Measurements from ENCODE around the gene EHMT2.

The EHMT2 gene

DNA sequence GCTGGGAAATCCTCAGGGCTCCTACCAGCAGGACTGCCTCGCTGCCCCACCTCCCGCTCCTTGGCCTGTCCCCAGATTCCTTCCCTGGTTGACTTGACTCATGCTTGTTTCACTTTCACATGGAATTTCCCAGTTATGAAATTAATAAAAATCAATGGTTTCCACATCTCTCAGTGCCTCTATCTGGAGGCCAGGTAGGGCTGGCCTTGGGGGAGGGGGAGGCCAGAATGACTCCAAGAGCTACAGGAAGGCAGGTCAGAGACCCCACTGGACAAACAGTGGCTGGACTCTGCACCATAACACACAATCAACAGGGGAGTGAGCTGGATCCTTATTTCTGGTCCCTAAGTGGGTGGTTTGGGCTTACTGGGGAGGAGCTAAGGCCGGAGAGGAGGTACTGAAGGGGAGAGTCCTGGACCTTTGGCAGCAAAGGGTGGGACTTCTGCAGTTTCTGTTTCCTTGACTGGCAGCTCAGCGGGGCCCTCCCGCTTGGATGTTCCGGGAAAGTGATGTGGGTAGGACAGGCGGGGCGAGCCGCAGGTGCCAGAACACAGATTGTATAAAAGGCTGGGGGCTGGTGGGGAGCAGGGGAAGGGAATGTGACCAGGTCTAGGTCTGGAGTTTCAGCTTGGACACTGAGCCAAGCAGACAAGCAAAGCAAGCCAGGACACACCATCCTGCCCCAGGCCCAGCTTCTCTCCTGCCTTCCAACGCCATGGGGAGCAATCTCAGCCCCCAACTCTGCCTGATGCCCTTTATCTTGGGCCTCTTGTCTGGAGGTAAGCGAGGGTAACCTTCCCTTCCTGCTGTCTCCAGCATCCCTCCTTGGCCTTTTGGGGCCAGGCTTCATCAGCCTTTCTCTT, 48.2 kb upstream of the EHMT2 start, which contains the start of gene CFB:
CFB (plus strand) TSS at position 589 of the 863 bp plus-strand sequence; CDS start at position 716, 127 bp downstream.
- no peak for DNase-seq (ENCODE audit: low read depth in 1 of 2, low spot score in 1 of 2)
- TF ChIP-seq, protein P1, sequence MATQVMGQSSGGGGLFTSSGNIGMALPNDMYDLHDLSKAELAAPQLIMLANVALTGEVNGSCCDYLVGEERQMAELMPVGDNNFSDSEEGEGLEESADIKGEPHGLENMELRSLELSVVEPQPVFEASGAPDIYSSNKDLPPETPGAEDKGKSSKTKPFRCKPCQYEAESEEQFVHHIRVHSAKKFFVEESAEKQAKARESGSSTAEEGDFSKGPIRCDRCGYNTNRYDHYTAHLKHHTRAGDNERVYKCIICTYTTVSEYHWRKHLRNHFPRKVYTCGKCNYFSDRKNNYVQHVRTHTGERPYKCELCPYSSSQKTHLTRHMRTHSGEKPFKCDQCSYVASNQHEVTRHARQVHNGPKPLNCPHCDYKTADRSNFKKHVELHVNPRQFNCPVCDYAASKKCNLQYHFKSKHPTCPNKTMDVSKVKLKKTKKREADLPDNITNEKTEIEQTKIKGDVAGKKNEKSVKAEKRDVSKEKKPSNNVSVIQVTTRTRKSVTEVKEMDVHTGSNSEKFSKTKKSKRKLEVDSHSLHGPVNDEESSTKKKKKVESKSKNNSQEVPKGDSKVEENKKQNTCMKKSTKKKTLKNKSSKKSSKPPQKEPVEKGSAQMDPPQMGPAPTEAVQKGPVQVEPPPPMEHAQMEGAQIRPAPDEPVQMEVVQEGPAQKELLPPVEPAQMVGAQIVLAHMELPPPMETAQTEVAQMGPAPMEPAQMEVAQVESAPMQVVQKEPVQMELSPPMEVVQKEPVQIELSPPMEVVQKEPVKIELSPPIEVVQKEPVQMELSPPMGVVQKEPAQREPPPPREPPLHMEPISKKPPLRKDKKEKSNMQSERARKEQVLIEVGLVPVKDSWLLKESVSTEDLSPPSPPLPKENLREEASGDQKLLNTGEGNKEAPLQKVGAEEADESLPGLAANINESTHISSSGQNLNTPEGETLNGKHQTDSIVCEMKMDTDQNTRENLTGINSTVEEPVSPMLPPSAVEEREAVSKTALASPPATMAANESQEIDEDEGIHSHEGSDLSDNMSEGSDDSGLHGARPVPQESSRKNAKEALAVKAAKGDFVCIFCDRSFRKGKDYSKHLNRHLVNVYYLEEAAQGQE (IDR thresholded peaks at IDR 0.05; ENCODE audit: insufficient replicate concordance, low read depth), result no peak
- TF ChIP-seq, protein P2, sequence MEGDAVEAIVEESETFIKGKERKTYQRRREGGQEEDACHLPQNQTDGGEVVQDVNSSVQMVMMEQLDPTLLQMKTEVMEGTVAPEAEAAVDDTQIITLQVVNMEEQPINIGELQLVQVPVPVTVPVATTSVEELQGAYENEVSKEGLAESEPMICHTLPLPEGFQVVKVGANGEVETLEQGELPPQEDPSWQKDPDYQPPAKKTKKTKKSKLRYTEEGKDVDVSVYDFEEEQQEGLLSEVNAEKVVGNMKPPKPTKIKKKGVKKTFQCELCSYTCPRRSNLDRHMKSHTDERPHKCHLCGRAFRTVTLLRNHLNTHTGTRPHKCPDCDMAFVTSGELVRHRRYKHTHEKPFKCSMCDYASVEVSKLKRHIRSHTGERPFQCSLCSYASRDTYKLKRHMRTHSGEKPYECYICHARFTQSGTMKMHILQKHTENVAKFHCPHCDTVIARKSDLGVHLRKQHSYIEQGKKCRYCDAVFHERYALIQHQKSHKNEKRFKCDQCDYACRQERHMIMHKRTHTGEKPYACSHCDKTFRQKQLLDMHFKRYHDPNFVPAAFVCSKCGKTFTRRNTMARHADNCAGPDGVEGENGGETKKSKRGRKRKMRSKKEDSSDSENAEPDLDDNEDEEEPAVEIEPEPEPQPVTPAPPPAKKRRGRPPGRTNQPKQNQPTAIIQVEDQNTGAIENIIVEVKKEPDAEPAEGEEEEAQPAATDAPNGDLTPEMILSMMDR (IDR thresholded peaks at IDR 0.05; ENCODE audit: insufficient read depth, low read length), result no peak
- TF ChIP-seq SPI1 (IDR thresholded peaks at IDR 0.05; ENCODE audit: borderline replicate concordance, low read depth) (no peak), GABPA (IDR thresholded peaks at IDR 0.05; ENCODE audit: low read depth) (no peak), POLR2AphosphoS5 (IDR thresholded peaks at IDR 0.05; ENCODE audit: low read depth) (no peak)
- H3K4me3 ChIP-seq (replicated peaks; ENCODE audit: insufficient read depth, low read length), result no peak within 1 kb of the TSS
- H3K27ac ChIP-seq (replicated peaks), result no peak within 1 kb of the TSS
- H3K27me3 ChIP-seq (ENCODE audit: insufficient read depth, poor library complexity, severe bottlenecking), result peaks cover 4% of the 10 kb centered on the region

DNA sequence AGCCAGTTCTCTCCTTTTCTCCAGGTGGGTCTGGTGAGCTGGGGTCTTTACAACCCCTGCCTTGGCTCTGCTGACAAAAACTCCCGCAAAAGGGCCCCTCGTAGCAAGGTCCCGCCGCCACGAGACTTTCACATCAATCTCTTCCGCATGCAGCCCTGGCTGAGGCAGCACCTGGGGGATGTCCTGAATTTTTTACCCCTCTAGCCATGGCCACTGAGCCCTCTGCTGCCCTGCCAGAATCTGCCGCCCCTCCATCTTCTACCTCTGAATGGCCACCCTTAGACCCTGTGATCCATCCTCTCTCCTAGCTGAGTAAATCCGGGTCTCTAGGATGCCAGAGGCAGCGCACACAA, 47.6 kb upstream of the EHMT2 start:
- no peak overlapping the region for H3K27ac ChIP-seq (replicated peaks)

DNA sequence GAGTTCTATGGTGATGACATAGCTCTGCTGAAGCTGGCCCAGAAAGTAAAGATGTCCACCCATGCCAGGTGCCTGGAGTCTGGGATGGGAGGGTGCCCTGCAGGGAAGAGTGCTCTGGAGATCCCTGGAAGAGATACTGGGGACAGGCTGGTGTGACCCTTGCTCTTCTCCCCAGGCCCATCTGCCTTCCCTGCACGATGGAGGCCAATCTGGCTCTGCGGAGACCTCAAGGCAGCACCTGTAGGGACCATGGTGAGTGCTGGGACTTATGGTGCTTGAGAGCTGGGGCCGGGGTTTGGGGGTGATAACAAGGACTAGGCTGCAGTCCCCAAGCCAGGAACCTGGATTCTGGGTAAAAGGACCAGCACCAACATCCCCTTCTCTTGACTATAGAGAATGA, 46.2 kb upstream of the EHMT2 start:
- DNase-seq (ENCODE audit: low read depth in 1 of 2, low spot score in 1 of 2), result no peak
- no peak for TF ChIP-seq SPI1 (IDR thresholded peaks at IDR 0.05; ENCODE audit: borderline replicate concordance, low read depth)
- TF ChIP-seq, protein P2 (IDR thresholded peaks at IDR 0.05; ENCODE audit: insufficient read depth, low read length), result no peak
- TF ChIP-seq, protein P1 (IDR thresholded peaks at IDR 0.05; ENCODE audit: insufficient replicate concordance, low read depth), result no peak
- TF ChIP-seq GABPA (IDR thresholded peaks at IDR 0.05; ENCODE audit: low read depth), result no peak
- no peak for TF ChIP-seq POLR2AphosphoS5 (IDR thresholded peaks at IDR 0.05; ENCODE audit: low read depth)
- no peak overlapping the region for H3K27ac ChIP-seq (replicated peaks)
- H3K4me3 ChIP-seq (replicated peaks; ENCODE audit: insufficient read depth, low read length), result no peak overlapping the region
- peaks cover 4% of the 10 kb centered on the region for H3K27me3 ChIP-seq (ENCODE audit: insufficient read depth, poor library complexity, severe bottlenecking)

More for the DNA sequence above, 47.6 kb upstream of the EHMT2 start:
- TF ChIP-seq POLR2AphosphoS5 (IDR thresholded peaks at IDR 0.05; ENCODE audit: low read depth) (no peak), SPI1 (IDR thresholded peaks at IDR 0.05; ENCODE audit: borderline replicate concordance, low read depth) (no peak), GABPA (IDR thresholded peaks at IDR 0.05; ENCODE audit: low read depth) (no peak)
- TF ChIP-seq, protein P2 (IDR thresholded peaks at IDR 0.05; ENCODE audit: insufficient read depth, low read length), result no peak
- TF ChIP-seq, protein P1 (IDR thresholded peaks at IDR 0.05; ENCODE audit: insufficient replicate concordance, low read depth), result no peak
- Histone ChIP-seq H3K4me3 (replicated peaks; ENCODE audit: insufficient read depth, low read length) (no peak overlapping the region), H3K27me3 (ENCODE audit: insufficient read depth, poor library complexity, severe bottlenecking) (peaks cover 4% of the 10 kb centered on the region)
- DNase-seq (ENCODE audit: low read depth in 1 of 2, low spot score in 1 of 2), result no peak

All from HL-60 (cell line).